Measurements from ENCODE around the gene SMAD7.
"Not testable (repeated sequence)": the region's sequence is repeated elsewhere in the genome, so short reads cannot be mapped to it uniquely, and the experiment has no call there.

The SMAD7 gene

DNA sequence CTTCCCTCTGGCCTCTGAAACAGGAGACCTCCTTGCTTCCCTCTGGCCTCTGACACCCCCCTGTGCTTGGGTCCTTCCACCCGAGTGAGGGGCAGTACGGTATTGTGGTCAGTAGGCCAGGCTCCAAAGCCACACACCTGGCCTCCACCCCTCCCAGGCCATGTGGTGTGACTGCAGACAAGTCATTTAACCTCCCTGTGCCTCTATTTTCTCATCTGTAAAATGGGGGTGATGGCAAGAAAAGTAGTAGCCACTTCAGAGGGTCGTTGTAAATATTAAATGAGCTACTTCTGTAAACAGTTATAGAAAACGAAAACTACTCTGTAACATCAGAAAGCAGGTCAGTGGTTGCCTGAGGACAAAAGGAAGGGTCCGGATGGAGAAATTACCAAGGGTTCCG, 74.2 kb downstream of the SMAD7 start:
- no peak for DNase-seq (ENCODE audit: low spot score)

DNA sequence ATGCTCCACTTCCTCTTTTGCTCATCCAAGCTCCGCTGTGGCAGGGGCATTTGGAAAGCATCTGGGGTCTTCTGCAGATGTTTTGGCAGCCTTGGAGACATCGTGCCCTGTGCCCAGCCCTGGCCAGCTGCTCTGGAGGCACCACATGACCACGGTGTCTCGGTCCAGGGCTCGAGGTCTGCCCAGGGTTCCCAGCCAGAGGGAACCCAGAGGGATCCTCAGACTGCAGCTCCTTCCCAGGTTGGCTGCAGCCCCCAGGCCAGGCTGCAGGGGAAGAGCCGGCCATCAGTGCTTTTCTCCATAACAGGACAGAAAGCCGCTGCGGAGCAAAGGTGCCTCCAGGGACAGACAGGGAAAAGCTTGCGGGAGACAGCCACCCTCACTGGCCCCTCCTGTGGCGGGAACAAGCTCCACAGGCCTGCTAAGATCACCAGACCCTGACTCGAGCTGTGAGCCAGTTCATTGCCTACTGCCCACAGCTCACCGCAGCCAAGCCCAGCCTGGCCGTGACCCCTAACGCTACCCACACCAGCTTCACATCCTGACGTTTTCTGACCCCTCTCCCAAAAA, 74.7 kb downstream of the SMAD7 start:
- no peak for DNase-seq (ENCODE audit: low spot score)

DNA sequence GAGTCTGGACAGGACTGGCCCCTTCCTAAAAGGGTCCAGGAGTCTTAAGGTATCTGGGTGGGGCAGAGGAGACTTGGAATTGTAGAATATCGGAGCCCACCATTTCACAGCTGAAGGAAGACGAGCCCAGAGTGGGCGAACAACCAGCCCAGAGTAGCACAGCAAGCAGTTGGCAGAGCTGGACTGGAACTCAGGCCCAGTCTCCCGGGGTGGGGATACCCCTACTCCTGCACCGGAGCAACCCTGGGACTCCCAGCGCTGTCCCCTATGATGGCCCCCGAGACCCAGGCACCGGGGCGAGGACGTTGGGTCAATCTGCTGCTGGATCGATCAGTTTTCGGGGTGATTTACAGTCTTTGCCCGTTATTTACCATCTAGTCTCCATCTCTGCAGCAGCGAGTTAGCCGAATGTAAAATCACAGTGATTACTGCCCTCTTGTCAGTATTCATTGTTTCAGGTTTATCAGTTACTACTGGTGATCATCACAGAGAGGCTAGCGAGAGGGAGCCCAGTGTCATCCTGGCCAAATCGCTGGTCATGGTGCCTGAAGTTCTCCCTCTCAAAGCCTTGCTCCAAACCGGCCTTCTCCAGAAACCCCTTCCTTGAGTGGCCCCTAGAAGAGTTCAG, 75.3 kb downstream of the SMAD7 start:
- no peak for DNase-seq (ENCODE audit: low spot score)

DNA sequence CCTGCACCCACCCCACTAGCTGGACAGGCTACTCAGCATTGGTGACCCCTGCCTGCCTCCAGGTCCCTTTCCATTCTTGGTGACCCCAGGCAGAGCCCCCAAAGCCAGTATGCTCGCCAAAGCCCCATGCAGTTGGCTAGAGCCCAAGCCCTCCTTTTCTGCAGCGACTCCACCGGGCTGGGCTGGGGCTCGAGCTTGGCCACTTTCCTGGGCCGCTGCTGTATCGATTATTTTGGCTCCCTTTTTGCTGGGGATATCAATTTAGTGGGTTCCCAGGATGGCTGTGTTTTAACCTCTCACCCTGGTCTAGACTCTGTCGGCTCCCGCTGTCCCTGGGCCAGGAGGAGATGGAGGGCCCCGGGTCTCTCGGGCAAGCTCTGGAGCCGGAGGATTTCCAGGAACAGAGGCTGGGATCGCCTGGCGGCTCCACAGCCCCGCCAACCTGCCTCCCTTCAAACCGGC, 76.0 kb downstream of the SMAD7 start:
- DNase-seq (ENCODE audit: low spot score) = no peak

DNA sequence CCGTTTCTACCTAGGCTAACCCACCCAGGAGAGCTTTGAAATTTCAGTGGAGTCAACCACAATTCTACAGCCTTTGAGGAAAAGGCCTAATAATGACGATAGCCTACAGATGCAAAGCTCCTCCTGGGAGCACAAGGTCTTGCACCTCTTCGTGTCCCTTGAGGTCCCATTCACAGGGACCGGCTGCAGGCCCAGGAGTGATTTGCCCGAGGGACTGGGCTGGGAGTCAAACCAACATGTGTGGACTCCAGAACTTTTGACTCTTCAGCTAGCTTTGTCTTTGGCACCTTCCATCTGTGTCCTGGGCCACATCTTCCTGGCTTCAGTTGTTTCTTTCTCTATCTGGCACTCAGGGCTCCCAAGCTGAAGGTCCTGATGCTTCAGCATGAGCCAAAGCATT, 76.5 kb downstream of the SMAD7 start:
- no peak for DNase-seq (ENCODE audit: low spot score)

DNA sequence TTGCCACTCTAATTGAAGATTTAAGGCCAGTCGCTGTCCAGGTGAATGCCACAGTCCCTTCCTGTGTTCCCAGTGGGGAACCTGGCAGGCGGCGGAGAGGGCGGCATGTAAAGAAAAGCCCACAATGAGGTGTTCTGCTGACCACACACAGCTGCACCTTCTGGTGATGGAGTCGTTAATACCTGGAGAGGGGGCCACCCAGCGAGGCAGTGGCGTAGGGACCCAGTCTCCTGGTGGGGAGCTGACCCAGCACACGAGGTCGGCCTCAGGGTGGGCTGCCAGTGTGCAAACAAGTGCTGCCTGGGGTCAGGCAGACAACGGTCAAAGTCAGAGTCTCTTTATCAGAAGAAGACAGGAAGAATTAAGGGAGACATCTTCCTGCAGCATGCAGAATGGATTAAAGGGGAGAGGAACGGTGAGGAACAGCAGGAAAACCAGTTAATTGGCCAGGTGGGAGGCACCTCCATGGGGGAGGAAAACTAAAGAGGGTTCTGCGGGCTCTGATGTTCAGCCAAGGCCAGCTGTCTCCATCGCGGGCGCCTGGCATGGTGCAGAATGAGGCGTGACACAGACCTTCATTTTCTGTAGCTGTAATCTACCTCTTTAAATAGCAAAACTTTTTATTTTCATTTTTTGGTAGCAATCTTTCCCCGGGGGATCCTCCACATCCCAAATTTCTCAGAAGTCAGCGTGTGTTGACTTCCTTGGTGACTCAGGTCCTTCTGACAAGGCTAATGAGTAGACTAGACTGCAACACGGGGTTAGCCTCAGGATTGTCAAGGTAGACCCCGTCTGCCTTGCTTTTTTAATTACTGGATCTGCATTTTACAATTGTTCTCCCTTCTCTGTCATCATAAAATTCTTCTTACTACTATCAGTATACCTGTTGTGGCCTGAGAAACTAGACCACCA, 78.3 kb downstream of the SMAD7 start:
- DNase-seq (ENCODE audit: low spot score) = peak; percentile 32

DNA sequence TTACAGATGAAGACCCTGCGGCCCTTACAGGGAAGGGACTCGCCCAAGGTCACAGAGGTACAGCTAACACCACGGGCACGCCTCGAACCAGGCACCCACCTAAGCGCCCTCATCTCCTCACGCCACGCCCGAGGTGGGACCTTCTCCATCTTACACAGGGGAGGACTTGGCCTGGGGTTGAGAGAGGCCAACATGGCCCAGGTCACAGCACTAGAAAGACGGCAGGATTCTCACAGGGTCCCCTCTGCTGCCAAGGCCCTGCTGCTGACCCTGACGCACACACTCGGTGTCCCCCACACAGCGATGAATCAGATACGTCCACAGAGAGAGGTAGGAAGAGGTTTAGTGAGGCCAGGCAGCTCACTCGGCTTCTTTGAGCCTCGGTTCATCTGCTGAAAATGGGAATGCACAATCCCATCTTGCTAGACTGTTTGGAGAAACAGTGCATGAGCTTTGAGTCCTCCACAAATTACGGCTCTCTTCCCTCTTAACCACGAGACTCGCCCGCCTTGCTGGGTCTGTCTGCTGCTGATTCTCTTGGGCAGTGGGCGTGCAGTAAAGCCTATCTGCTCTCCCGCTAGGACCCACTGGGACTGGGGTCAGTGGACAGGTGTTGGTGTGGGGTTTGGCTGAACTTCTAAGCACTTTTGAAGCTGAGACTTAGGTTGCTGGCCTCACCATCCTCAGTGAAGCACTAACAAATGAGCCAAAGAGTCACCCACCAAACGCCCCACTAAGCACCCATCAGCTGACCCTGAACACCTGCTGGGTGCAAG, 79.2 kb downstream of the SMAD7 start:
- no peak for DNase-seq (ENCODE audit: low spot score)

DNA sequence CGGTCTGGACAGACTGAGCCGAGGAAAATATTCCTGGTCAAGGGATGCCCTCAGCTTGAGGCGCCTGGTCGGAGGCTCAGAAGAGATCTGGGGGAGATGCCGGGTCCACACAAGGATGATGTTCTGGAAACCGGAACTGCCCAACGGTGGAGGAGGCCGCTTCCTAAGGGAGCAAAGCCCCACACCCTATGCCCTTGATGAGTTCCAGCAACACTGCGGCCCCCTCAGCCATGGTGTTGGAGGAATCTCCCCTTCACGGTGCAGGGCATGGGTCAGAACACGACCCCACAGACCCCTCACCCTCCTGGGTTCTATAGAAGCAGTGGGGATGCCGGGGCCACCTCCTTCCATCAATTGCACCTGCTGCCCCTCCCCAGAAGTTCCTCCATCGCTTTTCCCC, 79.8 kb downstream of the SMAD7 start:
- not testable (repeated sequence) for DNase-seq (ENCODE audit: low spot score)
